Activated naive CD8-positive, alpha-beta T cell treated with anti-CD3 and anti-CD28 coated beads for 36 hours (primary cell): ENCODE measurements around the gene BBS7. TPM values are rescaled to one million over a fixed set of nuclear protein-coding genes. Genes with fewer than 3 reads are reported as not detected.

Experiments
- DNase-seq: peaks from one replicate; pipeline ENCODE4 v3.0.0; 2021
- H3K27ac Mint-ChIP-seq: one replicate; pipeline ENCODE4 v1.8.0; 2022; ENCODE audit warnings: mild to moderate bottlenecking, moderate library complexity, mixed read lengths
- H3K27me3 Mint-ChIP-seq: one replicate; pipeline ENCODE4 v1.8.0; 2022; ENCODE audit warnings: mild to moderate bottlenecking, mixed read lengths
- H3K36me3 Mint-ChIP-seq: one replicate; pipeline ENCODE4 v1.8.0; 2021; ENCODE audit warnings: mild to moderate bottlenecking, mixed read lengths
- H3K4me1 Mint-ChIP-seq: one replicate; pipeline ENCODE4 v1.8.0; 2021; ENCODE audit warnings: mixed read lengths
- H3K4me3 Mint-ChIP-seq: one replicate; pipeline ENCODE4 v1.8.0; 2022; ENCODE audit warnings: mild to moderate bottlenecking, moderate library complexity, mixed read lengths
- H3K9me3 Mint-ChIP-seq: one replicate; pipeline ENCODE4 v1.8.0; 2022; ENCODE audit warnings: mixed read lengths
- total RNA-seq, 2 experiments: library from RNA; stranded (reverse); gene quantifications; one replicate each; pipeline ENCODE4 v1.2.3, GENCODE V29; 2021

BBS7 gene
- total RNA-seq, 2 experiments from 2014 or later = 22.7 to 23.9 TPM

DNA sequence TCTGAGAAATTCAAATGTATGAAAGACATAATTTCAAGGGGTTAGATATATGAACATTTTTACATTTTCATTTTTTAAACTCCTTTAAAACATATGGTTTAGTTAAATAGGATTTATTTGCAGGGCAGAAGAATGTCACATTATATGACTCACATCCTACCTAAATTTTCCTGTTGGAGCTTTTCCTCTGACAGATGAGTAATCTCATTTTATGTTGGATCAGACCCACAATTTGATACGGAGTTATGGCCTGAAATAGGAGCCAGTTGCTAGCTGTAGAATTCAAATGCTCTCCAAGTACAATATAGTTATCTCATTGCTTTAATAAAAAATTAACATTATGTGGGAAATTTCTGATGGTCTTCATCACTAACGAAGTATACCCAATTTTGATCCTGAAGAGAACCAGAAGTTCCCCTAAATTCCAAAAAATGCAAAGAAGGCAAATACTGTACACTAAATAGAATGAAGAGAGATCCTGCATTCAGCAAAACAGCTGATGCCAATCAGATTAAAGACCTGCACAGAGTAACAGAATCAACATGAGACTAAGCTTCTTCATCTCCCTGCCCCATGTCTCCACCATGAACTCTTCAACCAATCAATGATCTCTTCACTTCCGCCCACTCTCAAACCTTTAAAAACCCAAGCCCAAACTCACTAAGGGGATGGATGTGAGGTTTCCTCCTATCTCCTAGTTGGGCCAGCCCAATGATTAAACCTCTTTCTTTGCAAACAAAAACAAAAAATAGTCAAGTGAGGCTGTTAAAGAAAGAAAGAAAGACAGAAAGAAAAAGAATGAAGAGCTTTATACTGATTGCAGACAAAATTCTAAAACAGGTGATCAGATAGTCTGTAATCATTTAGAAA is 80.1 kb downstream of the BBS7 start:
- Mint-ChIP-seq H3K9me3 (no peaks in the 10 kb centered on the region), H3K27ac (no peak overlapping the region), H3K27me3 (peaks cover 41% of the 10 kb centered on the region), H3K4me3 (no peak overlapping the region), H3K4me1 (peaks cover 8% of the 10 kb centered on the region), H3K36me3 (no peaks in the 10 kb centered on the region)
- DNase-seq = no peak

GRCh38 chr4:121789455-121789854 is 80.8 kb downstream of the BBS7 start:
- Mint-ChIP-seq H3K27ac (no peak overlapping the region), H3K36me3 (no peaks in the 10 kb centered on the region), H3K9me3 (no peaks in the 10 kb centered on the region), H3K4me3 (no peak overlapping the region), H3K27me3 (peaks cover 42% of the 10 kb centered on the region), H3K4me1 (peaks cover 8% of the 10 kb centered on the region)
- no peak for DNase-seq

- Mint-ChIP-seq H3K36me3 (no peaks in the 10 kb centered on the region), H3K4me3 (no peak overlapping the region), H3K9me3 (peaks cover under 1% of the 10 kb centered on the region), H3K4me1 (peaks cover 8% of the 10 kb centered on the region), H3K27ac (no peak overlapping the region), H3K27me3 (peaks cover 44% of the 10 kb centered on the region)
- no peak for DNase-seq
These were observed 81.4 kb downstream of the BBS7 start for GRCh38 chr4:121788896-121789295.

GRCh38 chr4:121786221-121786620 is 84.1 kb downstream of the BBS7 start:
- H3K4me3 Mint-ChIP-seq = no peak overlapping the region
- H3K36me3 Mint-ChIP-seq = no peaks in the 10 kb centered on the region
- DNase-seq = no peak
- H3K4me1 Mint-ChIP-seq = peaks cover 7% of the 10 kb centered on the region
- H3K27me3 Mint-ChIP-seq = peaks cover 53% of the 10 kb centered on the region
- no peak overlapping the region for H3K27ac Mint-ChIP-seq
- H3K9me3 Mint-ChIP-seq = peaks cover 2% of the 10 kb centered on the region

DNA sequence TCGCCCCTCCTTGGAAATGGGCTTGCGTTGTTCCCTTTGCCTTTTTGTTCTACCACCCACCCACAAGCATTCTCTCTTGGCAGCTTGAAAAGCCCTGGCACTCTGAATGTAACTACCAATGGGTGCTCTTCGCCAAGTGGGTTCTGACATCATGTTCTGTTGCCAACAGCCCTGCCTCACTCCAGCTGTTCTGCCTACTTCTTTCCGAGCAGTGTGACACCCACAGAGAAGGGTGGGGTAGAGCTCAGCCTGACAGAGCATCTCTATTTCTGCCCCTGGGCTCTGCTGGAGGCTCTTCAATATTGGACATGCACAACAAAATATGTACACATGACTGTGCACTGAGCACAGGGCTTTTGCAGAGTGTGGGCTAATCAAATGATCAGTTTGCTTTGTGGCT is 84.8 kb downstream of the BBS7 start:
- Mint-ChIP-seq H3K27ac (no peak overlapping the region), H3K4me1 (peaks cover 6% of the 10 kb centered on the region), H3K27me3 (peaks cover 61% of the 10 kb centered on the region), H3K9me3 (peaks cover 2% of the 10 kb centered on the region), H3K4me3 (no peak overlapping the region), H3K36me3 (no peaks in the 10 kb centered on the region)
- no peak for DNase-seq

- no peak for DNase-seq
- Mint-ChIP-seq H3K36me3 (no peaks in the 10 kb centered on the region), H3K27ac (no peak overlapping the region), H3K27me3 (peaks cover 64% of the 10 kb centered on the region), H3K9me3 (peaks cover 2% of the 10 kb centered on the region), H3K4me1 (peaks cover 4% of the 10 kb centered on the region), H3K4me3 (no peak overlapping the region)
These were observed 85.3 kb downstream of the BBS7 start for GRCh38 chr4:121784975-121785374.

DNA sequence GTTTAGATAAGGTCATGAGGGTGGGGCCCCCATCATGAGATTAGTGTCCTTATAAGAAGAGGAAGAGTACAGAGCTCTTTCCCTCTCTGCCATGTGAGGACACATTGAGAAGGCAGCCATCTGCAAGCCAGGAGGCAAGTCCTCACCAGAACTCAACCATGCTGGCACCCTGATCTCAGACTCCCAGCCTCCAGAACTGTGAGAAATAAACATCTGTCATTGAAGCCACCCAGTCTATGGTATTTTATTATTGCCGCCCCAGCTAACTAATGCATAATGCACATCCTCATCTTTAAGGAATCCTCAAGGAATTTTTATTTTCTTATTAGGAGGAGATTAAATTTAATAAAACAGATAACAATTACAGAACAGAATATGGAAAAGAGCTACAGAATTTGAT is 85.9 kb downstream of the BBS7 start:
- Mint-ChIP-seq H3K27ac (no peak overlapping the region), H3K4me3 (no peak overlapping the region), H3K9me3 (peaks cover 2% of the 10 kb centered on the region), H3K36me3 (no peaks in the 10 kb centered on the region), H3K4me1 (peaks cover 4% of the 10 kb centered on the region), H3K27me3 (peaks cover 64% of the 10 kb centered on the region)
- no peak for DNase-seq

GRCh38 chr4:121783210-121783609 is 87.1 kb downstream of the BBS7 start:
- Mint-ChIP-seq H3K9me3 (peaks cover 2% of the 10 kb centered on the region), H3K36me3 (no peaks in the 10 kb centered on the region), H3K4me1 (no peaks in the 10 kb centered on the region), H3K27ac (no peak overlapping the region), H3K4me3 (no peak overlapping the region), H3K27me3 (peaks cover 54% of the 10 kb centered on the region)
- DNase-seq = no peak

DNA sequence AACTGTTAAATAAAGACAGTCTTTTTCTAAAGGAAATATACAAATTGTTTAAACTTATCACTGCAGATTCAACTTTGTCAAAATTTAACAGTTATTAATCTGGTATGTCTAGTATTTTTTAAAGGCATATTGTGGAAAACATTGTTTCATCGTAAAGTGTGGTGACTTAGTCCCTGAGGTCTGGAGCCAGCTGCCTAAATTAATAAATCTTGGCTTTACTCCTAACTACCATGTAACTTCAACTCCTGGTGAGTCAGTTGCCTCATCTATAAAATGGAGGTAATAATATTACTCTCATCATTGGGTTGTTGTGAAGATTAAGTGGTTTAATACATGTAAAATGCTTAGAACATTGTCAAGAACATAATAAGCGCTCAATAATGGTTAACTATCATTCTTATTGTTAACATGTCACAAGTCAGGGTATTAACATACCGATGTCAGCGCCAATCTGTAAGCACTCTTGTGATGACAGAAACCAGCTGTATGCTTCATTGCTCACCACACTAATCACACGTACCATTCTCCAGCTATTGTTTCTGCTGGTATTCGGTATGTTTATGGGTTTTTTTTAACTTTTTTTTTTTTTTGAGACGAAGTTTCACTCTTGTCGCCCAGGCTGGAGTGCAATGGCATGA is 91.2 kb downstream of the BBS7 start:
- peaks cover 29% of the 10 kb centered on the region for H3K27me3 Mint-ChIP-seq
- H3K4me1 Mint-ChIP-seq = no peaks in the 10 kb centered on the region
- H3K4me3 Mint-ChIP-seq = no peak overlapping the region
- no peak for DNase-seq
- peaks cover 2% of the 10 kb centered on the region for H3K9me3 Mint-ChIP-seq
- H3K27ac Mint-ChIP-seq = no peak overlapping the region
- no peaks in the 10 kb centered on the region for H3K36me3 Mint-ChIP-seq

DNA sequence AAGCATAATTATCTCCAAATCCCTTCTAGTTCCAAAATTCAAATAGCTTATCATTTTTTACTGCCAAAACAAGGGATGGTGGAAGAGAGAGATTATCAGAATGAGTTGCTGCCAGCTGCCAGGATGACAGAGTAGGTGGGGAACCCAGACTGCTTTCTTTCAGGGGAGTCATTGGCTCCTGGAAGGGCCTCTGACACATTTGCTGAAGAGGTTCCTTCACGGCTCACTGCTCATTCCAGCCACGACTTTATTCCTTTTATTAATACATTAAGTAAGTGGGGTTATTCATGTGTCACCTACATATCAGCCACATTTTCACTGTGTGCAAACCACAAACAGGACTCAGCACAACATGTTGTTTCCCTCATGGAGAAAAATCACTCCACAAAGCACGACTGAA is 92.6 kb downstream of the BBS7 start:
- no peak for DNase-seq
- no peaks in the 10 kb centered on the region for H3K4me1 Mint-ChIP-seq
- peaks cover 25% of the 10 kb centered on the region for H3K27me3 Mint-ChIP-seq
- H3K36me3 Mint-ChIP-seq = no peaks in the 10 kb centered on the region
- H3K27ac Mint-ChIP-seq = no peak overlapping the region
- no peaks in the 10 kb centered on the region for H3K9me3 Mint-ChIP-seq
- H3K4me3 Mint-ChIP-seq = no peak overlapping the region

GRCh38 chr4:121776610-121777401 is 93.5 kb downstream of the BBS7 start:
- Mint-ChIP-seq H3K4me3 (no peak overlapping the region), H3K27ac (no peak overlapping the region), H3K4me1 (no peaks in the 10 kb centered on the region), H3K9me3 (no peaks in the 10 kb centered on the region), H3K36me3 (no peaks in the 10 kb centered on the region), H3K27me3 (peaks cover 27% of the 10 kb centered on the region)
- DNase-seq = no peak

Other genes with a start within 250 kb of the BBS7 start
- gene ANXA5, start 173.5 kb downstream of the BBS7 start, total RNA-seq = 10 to 100 TPM; 58.0 to 60.0 TPM
- not detected for gene SMIM43, start 105.3 kb downstream of the BBS7 start, total RNA-seq
- gene EXOSC9, start 69.2 kb downstream of the BBS7 start, total RNA-seq = 10 to 100 TPM; 96.1 to 97.4 TPM
- gene CCNA2, start 46.6 kb downstream of the BBS7 start, total RNA-seq = 100 to 1,000 TPM; 127 to 128 TPM
- under 1 TPM; 0.12 to 0.42 TPM for gene TRPC3, start 81.6 kb upstream of the BBS7 start, total RNA-seq